MG63 (cell line): ENCODE measurements around the gene BANP. TPM values are rescaled to one million over a fixed set of nuclear protein-coding genes. Genes with fewer than 3 reads are reported as not detected.
A peak's percentile ranks its signal among the peaks of the same experiment; 100 is the strongest.
"Not testable (repeated sequence)": the region's sequence is repeated elsewhere in the genome, so short reads cannot be mapped to it uniquely, and the experiment has no call there.

ENCODE experiments used
- DNase-seq: peaks from one replicate; pipeline ENCODE4 v3.0.0-alpha.2; 2020
- H3K27me3 ChIP-seq: fragments of 250-450 bp; sonication (Bioruptor Pico); 2 replicates; pipeline ENCODE4 v1.5.1; 2020; ENCODE audit warnings: mild to moderate bottlenecking, moderate library complexity
- H3K36me3 ChIP-seq: fragments of 250-450 bp; sonication (Bioruptor Pico); 2 replicates; pipeline ENCODE4 v1.5.1; 2020; ENCODE audit warnings: mild to moderate bottlenecking, moderate library complexity
- H3K4me3 ChIP-seq: fragments of 250-450 bp; sonication (Bioruptor Pico); 2 replicates; pipeline ENCODE4 v1.5.1; 2020; ENCODE audit warnings: mild to moderate bottlenecking, moderate library complexity
- H3K9me3 ChIP-seq: fragments of 250-450 bp; sonication (Bioruptor Pico); 2 replicates; pipeline ENCODE4 v1.5.1; 2020; ENCODE audit warnings: mild to moderate bottlenecking, moderate library complexity
- total RNA-seq: library from RNA; depleted of rRNA; stranded (reverse); fragments of >200 nt; shearing (Covaris generic); gene quantifications from 2 replicates; pipeline ENCODE4 v1.2.3, GENCODE V29; 2014; ENCODE audit warnings: low replicate concordance

Gene BANP
- total RNA-seq, 1 experiment from 2014 or later: 30.4 TPM

- H3K9me3 ChIP-seq: no peaks in the 10 kb centered on the region
- H3K4me3 ChIP-seq: no peak overlapping the region
- DNase-seq: no peak
- H3K27me3 ChIP-seq: no peaks in the 10 kb centered on the region
- H3K36me3 ChIP-seq: no peaks in the 10 kb centered on the region; the same call in 1 of the 2 replicates
Observed at GRCh38 chr16:88022076-88023042, 71.1 kb downstream of the BANP start.

- no peaks in the 10 kb centered on the region for H3K27me3 ChIP-seq
- H3K9me3 ChIP-seq: no peaks in the 10 kb centered on the region
- no peak for DNase-seq
- H3K4me3 ChIP-seq: no peak overlapping the region
- H3K36me3 ChIP-seq: no peaks in the 10 kb centered on the region; the same call in 1 of the 2 replicates
Observed at GRCh38 chr16:88023366-88023765, 72.1 kb downstream of the BANP start.

- no peak overlapping the region for H3K4me3 ChIP-seq
Observed at GRCh38 chr16:88023786-88024185, 72.6 kb downstream of the BANP start.

GRCh38 chr16:88024491-88025085 is 73.4 kb downstream of the BANP start:
- DNase-seq: peak; percentile 66

More at GRCh38 chr16:88023786-88024185, 72.6 kb downstream of the BANP start:
- Histone ChIP-seq H3K36me3 (no peaks in the 10 kb centered on the region; the same call in 1 of the 2 replicates), H3K9me3 (no peaks in the 10 kb centered on the region), H3K27me3 (no peaks in the 10 kb centered on the region)
- no peak for DNase-seq

GRCh38 chr16:88025086-88025492 is 73.9 kb downstream of the BANP start:
- DNase-seq: peak; percentile 89
- not testable (repeated sequence) for H3K36me3 ChIP-seq, H3K4me3 ChIP-seq, H3K9me3 ChIP-seq, H3K27me3 ChIP-seq

More at GRCh38 chr16:88024491-88025085, 73.4 kb downstream of the BANP start:
- H3K9me3 ChIP-seq, H3K27me3 ChIP-seq, H3K36me3 ChIP-seq, H3K4me3 ChIP-seq: not testable (repeated sequence)

- not testable (repeated sequence) for H3K27me3 ChIP-seq, DNase-seq, H3K4me3 ChIP-seq, H3K36me3 ChIP-seq, H3K9me3 ChIP-seq
Observed at GRCh38 chr16:88025828-88026555, 74.8 kb downstream of the BANP start.

GRCh38 chr16:88026964-88027938 is 76.0 kb downstream of the BANP start:
- Histone ChIP-seq H3K4me3 (no peak overlapping the region), H3K27me3 (no peaks in the 10 kb centered on the region), H3K36me3 (no peaks in the 10 kb centered on the region; the same call in 1 of the 2 replicates), H3K9me3 (no peaks in the 10 kb centered on the region)
- no peak for DNase-seq

- DNase-seq, H3K4me3 ChIP-seq, H3K36me3 ChIP-seq, H3K27me3 ChIP-seq, H3K9me3 ChIP-seq: not testable (repeated sequence)
Observed at GRCh38 chr16:88028177-88028930, 77.1 kb downstream of the BANP start.

- Histone ChIP-seq H3K27me3 (no peaks in the 10 kb centered on the region), H3K36me3 (no peaks in the 10 kb centered on the region; the same call in 1 of the 2 replicates), H3K4me3 (no peak overlapping the region), H3K9me3 (no peaks in the 10 kb centered on the region)
- DNase-seq: no peak
Observed at GRCh38 chr16:88030498-88030897, 79.3 kb downstream of the BANP start.

GRCh38 chr16:88030961-88031360 is 79.7 kb downstream of the BANP start:
- DNase-seq, H3K27me3 ChIP-seq, H3K4me3 ChIP-seq, H3K9me3 ChIP-seq, H3K36me3 ChIP-seq: not testable (repeated sequence)

GRCh38 chr16:88033003-88033740 is 81.9 kb downstream of the BANP start:
- DNase-seq, H3K36me3 ChIP-seq, H3K9me3 ChIP-seq, H3K27me3 ChIP-seq, H3K4me3 ChIP-seq: not testable (repeated sequence)

- Histone ChIP-seq H3K36me3 (no peaks in the 10 kb centered on the region; the same call in 1 of the 2 replicates), H3K4me3 (no peak overlapping the region), H3K27me3 (no peaks in the 10 kb centered on the region), H3K9me3 (no peaks in the 10 kb centered on the region)
- no peak for DNase-seq
Observed at GRCh38 chr16:88034770-88035169, 83.5 kb downstream of the BANP start.

- DNase-seq: no peak
- Histone ChIP-seq H3K9me3 (no peaks in the 10 kb centered on the region), H3K27me3 (no peaks in the 10 kb centered on the region), H3K4me3 (no peak overlapping the region), H3K36me3 (no peaks in the 10 kb centered on the region; the same call in 1 of the 2 replicates)
Observed at GRCh38 chr16:88035292-88035691, 84.1 kb downstream of the BANP start.

- H3K27me3 ChIP-seq, H3K4me3 ChIP-seq, H3K9me3 ChIP-seq, H3K36me3 ChIP-seq, DNase-seq: not testable (repeated sequence)
Observed at GRCh38 chr16:88035884-88036639, 84.8 kb downstream of the BANP start.
